Inflammatory macrophage (primary cell): ENCODE measurements around the gene GYPA.
A peak's percentile ranks its signal among the peaks of the same experiment; 100 is the strongest.
"Not testable (repeated sequence)": the region's sequence is repeated elsewhere in the genome, so short reads cannot be mapped to it uniquely, and the experiment has no call there.

Source experiments
- DNase-seq, 2 donors: peaks; one replicate each; pipeline ENCODE4 v3.0.0-alpha.2; 2020 to 2022

Gene GYPA

DNA sequence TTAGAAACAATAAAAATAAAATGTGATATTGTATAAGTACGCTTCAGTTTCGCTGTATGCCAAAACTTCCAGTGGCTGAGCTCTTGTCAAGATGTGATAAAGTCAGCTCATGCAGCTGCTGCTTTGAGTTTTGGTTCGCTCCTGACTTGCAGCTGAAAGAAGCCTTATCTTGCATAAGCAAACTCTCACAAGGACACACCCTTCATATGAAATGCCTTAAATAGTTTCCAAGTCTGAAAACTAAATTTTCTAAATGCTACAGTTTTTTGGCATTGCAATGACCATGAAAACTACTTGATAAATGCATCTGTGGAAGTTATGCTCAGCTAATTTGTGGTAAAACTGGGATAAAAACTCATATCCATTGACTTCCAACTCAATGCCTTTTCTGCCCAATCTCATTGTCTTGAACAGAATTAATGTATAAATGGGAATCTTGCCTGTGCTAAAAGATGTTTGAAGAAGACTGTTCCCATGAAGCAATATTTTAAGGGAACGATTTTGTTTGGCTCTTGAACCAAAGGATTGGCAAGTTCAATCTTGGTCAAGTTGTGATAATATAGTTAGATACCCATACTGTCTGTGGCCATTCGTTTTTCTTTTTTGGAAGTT, 11.7 kb downstream of the GYPA start:
- DNase-seq, result not testable (repeated sequence)

DNA sequence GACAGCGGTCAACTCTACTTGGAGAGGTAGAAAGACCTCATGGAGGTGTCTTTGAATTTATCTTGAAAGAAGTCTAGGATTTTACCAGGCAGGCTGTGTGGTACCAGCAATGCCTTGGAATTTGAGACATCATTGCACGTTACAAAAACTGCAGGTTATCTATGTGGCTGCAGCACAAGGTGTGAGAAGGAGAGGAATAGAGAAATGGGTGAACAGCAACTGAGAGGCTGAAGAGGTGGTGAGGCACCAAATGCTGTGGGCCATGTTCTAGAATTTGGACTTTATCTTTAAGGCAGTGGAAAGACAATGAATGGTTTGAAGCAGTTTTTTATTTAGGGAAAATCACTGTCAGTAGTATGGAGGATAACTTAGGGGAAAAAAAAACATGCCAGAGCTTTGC, 15.4 kb downstream of the GYPA start:
- not testable (repeated sequence) for DNase-seq

DNA sequence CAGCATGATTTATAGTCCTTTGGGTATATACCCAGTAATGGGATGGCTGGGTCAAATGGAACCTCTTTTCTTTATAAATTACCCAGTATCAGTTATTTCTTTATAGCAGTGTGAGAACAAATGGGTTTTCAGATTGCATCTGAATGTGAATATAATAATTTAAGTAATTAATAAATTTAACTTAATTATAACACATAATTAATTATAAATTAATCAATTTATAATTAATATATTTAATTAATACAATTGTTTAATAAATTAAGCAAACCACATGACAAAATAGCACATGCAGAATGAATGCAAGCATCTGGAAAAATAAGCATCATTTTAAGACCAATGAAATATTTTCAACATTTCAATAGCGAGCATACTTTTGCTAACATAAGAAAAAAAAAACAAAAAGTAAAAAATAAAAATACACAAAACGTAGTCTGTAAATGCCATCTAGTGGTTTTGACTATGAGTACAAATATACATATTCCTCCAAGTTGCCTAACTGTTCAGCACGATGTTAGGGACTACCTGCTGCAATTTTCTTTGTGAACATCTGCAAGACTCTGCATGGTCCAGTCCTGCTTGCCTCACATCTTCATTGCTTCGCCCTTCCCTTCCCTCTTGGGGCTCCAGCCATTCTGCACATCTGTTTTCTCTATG, 16.4 kb downstream of the GYPA start:
- DNase-seq, result not testable (repeated sequence)

DNA sequence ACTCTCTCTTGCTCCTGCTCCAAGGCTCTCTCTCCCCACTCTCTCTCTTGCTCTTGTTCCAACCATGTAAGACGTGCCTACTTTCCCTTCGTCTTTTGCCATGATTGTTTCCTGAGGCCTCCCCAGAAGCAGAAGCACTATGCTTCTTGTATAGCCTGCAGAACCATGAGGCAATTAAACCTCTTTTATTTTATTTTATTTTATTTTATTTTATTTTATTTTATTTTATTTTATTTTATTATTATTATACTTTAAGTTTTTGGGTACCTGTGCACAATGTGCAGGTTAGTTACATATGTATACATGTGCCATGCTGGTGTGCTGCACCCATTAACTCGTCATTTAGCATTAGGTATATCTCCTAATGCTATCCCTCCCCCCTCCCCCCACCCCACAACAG, 17.2 kb downstream of the GYPA start:
- not testable (repeated sequence) for DNase-seq

DNA sequence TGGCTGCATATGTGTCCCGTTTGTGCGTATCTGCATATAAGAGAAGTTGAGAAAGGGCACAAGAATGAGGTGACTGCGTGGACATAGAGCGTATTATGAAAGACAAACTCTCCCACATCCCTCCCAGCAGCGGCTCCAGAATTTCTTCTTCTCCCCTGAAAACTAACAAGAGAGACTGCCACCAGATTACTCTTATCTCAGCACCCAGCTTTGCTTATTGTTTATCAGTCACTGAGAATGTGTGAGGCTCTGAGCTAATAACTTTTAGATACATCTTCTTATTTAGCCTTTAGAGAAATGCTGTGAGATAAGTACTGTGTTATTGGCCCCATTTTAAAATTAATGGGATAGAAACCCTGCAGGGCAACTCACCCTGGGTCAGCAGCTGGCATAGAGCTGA, 20.8 kb downstream of the GYPA start:
- not testable (repeated sequence) for DNase-seq

DNA sequence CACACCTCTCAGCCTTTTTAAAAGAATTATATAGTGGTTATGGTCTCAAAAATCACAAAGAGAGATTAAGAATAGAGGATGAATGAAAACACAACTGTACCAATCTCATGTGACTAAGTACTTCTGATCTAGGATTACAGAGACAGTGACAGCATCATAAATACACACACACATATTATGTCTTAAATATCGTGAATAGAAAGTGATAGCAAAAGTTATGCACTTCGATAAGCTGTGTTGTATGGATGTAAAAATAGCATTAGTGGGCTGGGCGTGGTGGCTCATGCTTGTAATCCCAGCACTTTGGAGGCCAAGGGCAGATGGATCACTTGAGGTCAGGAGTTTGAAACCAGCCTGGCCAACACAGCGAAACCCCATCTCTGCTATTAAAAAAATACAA, 25.0 kb downstream of the GYPA start:
- no peak for DNase-seq

DNA sequence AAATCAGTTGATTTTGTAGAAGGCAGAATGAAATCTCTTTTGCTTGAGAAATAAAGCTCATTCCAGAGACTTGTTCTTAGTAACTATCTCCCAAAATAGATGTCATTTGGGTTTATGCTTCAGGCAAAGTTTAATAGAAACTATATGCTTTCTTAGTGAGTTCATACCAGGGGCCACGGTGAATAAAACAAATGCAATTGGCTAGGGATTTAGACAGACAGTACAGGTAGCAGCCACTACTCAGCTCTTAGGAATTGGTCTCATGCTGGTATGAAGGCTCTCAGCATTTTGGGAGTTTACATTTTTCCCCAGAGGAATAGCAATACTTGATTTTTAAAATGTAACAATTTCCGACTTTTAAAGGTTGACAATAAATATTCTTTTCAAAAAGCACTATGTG, 27.0 kb downstream of the GYPA start:
- no peak for DNase-seq

DNA sequence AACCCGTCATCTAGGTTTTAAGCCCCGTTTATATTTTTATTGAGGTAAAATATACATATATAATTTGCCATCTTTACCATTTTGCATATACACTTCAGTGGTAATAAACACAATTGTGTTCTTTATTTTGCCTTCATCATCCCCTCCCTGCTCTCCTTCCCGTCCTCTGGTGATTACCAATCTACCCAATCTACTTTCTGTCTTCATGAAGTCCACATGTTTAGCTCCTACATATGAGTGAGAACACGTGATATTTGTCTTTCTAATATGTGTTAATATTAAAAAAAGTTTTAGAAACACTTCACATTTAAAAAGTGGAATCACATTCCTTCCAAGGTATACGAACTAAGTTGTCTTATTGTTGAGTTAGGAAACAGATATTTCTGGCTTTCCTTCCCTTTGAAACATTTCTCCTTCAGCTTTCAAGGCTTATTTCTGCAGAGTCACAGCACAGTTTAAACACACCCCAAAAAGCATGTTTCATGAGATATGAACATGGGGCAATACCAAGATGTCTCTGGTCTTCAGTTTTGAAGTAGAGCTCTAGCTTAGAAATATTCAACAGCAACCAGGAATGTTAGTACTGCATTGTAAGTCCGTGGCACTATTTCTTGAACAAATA, 35.9 kb downstream of the GYPA start:
- DNase-seq, result no peak

DNA sequence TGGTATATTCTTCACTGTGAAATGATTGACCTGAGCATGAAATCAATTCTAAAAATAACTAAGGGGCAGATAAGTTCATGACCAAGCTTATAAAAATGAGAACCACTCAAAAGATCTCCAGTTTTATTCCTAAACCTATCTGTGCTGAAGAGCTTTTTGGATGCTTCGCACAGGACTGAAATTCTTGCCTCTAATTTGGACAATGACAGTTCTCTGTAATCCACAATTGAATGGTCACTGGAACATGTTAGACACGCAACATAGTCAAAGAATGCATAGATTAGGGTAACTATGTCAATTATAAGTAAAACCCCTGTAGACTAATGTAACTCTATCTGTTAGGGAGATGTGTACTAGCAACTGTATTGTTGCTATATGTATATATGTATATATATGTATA, 42.7 kb downstream of the GYPA start:
- DNase-seq, result not testable (repeated sequence)

DNA sequence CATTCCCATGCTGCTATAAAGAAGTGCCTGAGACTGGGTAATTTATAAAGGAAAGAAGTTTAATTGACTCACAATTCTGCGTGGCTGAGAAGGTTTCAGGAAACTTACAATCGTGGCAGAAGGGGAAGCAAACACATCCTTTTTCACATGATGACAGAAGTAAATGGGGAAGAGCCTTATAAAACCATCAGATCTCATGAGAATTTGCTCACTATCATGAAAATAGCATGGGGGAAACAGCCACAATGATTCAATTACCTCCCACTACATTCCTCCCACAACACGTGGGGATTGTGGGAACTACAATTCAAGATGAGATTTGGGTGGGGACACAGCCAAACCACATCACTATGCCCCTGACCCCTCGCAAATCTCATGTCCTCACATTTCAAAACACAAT, 46.5 kb downstream of the GYPA start:
- DNase-seq, result peak; percentile 29 to 34

DNA sequence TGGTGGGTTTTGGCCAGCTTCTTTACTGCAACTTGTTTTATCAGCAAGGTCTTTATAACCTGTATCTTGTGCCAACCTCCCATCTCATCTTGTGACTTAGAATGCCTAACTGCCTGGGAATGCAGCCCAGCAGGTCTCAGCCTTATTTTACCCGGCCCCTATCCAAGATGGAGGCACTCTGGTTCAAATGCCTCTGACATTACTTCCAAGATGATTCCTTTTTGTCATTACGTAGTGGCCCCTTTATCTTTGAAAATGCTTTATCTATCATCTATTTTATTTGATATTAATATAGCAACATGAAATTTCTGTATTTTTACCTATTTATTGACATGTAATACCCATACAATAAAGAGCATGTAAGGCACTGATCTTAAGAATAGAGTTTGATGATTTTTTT, 49.3 kb downstream of the GYPA start:
- not testable (repeated sequence) for DNase-seq

DNA sequence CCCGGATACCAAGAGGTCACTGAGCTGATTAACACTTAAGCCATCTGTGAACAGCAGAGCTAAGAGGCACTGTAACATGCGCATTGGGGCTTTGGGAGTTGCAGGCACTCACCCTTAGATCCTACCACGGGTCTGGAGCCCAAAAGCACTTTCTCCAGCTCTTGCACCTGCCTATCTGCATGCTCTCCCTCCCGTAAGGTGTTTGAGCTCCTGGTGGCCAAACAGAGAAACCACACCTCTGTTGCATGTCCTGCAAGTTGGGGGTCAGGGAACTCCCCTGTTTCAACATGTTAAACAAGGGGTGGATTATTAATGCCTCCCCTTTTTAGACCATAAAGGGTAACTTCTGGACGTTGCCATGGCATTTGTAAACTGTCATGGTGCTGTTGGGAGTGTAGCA, 49.8 kb downstream of the GYPA start:
- no peak for DNase-seq

DNA sequence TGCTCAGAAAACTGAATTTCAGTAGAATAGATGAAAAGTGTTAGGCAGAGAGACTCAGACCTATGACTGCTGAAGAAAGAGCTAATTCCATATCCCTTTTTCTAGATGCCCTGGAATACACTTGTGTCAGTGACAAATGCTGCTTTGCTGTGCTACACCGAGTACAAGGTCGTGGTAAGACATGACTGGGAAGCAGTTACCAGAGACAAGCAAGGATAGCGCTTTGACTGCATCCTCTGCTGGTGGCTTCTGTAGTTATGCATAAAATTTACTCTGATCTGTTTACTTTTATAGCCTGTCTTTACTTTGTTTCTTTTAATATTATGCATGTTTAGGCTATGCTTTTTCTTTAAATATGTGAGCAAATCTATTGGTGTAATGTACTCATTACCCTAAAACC, 58.5 kb downstream of the GYPA start:
- not testable (repeated sequence) for DNase-seq

DNA sequence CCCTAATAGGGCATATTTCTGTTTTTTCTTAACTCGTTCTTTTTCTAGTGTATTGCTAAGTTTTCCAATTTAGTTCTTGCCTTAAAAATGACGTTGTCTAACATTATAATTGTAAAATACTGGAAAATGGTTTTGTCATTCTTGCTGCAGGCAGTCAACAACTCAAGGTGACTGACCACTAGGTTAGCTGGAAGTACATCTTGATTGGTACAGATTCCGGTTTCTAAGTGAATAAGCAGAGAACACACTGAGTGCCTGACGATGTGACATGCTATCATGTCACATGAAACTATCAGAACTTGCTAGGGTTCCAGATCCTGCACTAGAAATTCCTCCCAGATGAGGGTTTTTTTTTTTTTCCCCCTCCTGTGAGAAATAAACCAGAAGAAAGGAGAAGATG, 60.4 kb downstream of the GYPA start:
- DNase-seq, result not testable (repeated sequence)

DNA sequence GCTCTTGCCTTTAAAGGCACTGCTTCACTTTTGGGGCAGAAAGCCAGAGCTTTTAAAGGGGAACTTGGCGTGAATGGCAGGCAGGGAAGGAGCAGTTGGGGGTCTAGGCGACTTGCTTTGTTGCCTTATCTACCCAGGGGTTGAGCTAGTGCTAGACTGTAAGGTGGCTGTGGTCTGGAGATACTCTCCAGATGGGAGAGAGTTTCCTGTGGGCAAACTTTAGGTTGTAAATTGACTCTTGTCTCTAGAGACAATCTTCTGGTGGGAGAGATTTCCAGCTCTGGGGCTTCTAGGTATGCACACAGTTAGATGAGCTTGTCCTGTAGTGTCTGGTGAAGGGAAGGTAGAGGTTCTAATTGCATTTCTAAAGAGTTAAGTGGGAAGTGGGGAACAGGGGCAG, 61.8 kb downstream of the GYPA start:
- not testable (repeated sequence) for DNase-seq

DNA sequence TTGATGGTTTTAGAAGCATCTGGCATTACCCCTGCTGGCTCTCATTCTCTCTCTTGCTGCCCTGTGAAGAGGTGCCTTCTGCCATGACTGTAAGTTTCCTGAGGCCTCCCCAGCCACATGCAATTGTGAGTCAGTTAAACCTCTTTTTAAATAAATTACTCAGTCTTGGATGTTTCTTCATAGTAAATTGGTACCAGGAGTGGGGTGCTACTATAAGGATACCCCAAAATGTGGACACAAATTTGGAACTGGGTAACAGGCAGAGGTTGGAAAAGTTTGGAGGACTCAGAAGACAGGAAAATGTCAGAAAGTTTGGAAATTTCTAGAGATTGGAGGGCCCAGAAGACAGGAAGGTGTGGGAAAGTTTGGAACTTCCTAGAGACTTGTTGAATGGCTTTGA, 79.0 kb downstream of the GYPA start:
- DNase-seq, result not testable (repeated sequence)

DNA sequence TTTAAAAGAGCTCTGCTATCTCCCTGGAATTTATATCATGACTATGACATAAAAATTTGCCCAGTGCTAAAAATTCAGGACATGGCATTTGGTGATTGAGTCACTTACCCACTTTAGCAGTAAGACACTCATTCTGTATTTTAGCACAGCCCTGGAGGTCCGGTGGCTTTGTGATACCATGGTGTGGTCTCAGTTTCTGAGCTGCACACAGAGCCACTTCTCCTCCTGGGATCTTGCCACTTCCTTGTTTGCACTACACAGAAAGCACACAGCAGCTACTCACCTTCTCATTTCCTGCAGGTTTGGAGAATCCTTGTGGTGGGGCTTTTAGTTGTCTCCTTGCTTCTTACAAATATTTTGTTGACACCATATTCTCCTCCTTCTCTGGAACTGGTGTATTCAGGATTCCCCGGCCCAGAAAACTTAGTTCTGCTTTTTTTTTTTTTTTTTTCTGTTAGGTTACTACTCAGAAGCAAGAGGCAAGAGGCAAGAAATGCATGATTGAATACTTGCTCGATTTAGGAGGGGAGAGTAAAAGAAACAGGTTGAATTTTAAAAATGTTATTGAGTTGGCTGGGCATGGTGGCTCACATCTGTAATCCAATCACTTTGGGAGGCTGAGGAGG, 80.2 kb downstream of the GYPA start:
- not testable (repeated sequence) for DNase-seq
